Activated T-cell treated with anti-CD3 and anti-CD28 coated beads for 24 hours (primary cell): ENCODE measurements around the gene PCAT7.
"Not testable (repeated sequence)": the region's sequence is repeated elsewhere in the genome, so short reads cannot be mapped to it uniquely, and the experiment has no call there.

Experiments
- DNase-seq: peaks from one replicate; pipeline ENCODE4 v3.0.0-alpha.2; 2020; ENCODE audit warnings: low read depth

Gene PCAT7

GRCh38 chr9:94554439-94555331 lies at the start of gene PCAT7:
Gene PCAT7, plus strand, starts transcription at chr9:94555083.
- DNase-seq, result no peak

- not testable (repeated sequence) for DNase-seq
These were observed 48.5 kb upstream of the PCAT7 start for GRCh38 chr9:94506370-94506769.

GRCh38 chr9:94507531-94508258 lies 47.2 kb upstream of the PCAT7 start:
- no peak for DNase-seq

- DNase-seq, result no peak
These were observed 43.5 kb upstream of the PCAT7 start for GRCh38 chr9:94511134-94511954.

- no peak for DNase-seq
These were observed 43.0 kb upstream of the PCAT7 start for GRCh38 chr9:94511955-94512265.

GRCh38 chr9:94514722-94515121 lies 40.2 kb upstream of the PCAT7 start:
- DNase-seq, result no peak

- no peak for DNase-seq
These were observed 37.6 kb upstream of the PCAT7 start for GRCh38 chr9:94517254-94517653.

GRCh38 chr9:94525396-94526035 lies 29.4 kb upstream of the PCAT7 start:
- no peak for DNase-seq

- no peak for DNase-seq
These were observed 28.6 kb upstream of the PCAT7 start for GRCh38 chr9:94526271-94526670.

- DNase-seq, result no peak
These were observed 27.9 kb upstream of the PCAT7 start for GRCh38 chr9:94526951-94527350.

- DNase-seq, result no peak
These were observed 26.0 kb upstream of the PCAT7 start for GRCh38 chr9:94528886-94529285.

GRCh38 chr9:94533155-94533554 lies 21.7 kb upstream of the PCAT7 start:
- DNase-seq, result no peak

GRCh38 chr9:94533601-94534000 lies 21.3 kb upstream of the PCAT7 start:
- no peak for DNase-seq

- no peak for DNase-seq
These were observed 20.0 kb upstream of the PCAT7 start for GRCh38 chr9:94534901-94535300.

- DNase-seq, result no peak
These were observed 16.0 kb upstream of the PCAT7 start for GRCh38 chr9:94538908-94539307.

- not testable (repeated sequence) for DNase-seq
These were observed 10.5 kb upstream of the PCAT7 start for GRCh38 chr9:94544335-94544734.

GRCh38 chr9:94545940-94546339 lies 8.9 kb upstream of the PCAT7 start:
- no peak for DNase-seq

GRCh38 chr9:94553029-94553938 lies 1.6 kb upstream of the PCAT7 start:
- no peak for DNase-seq

- no peak for DNase-seq
These were observed 825 bp upstream of the PCAT7 start for GRCh38 chr9:94554078-94554438.

- no peak for DNase-seq
These were observed 2.5 kb downstream of the PCAT7 start for GRCh38 chr9:94557376-94557775.

- no peak for DNase-seq
These were observed 5.4 kb downstream of the PCAT7 start for GRCh38 chr9:94560237-94560636.
